Measurements from ENCODE around the gene SCAMP2. TPM values are rescaled to one million over a fixed set of nuclear protein-coding genes. Genes with fewer than 3 reads are reported as not detected.

SCAMP2 gene
- total RNA-seq, 1 experiment from 2014 or later: 54.9 TPM

- H3K36me3 ChIP-seq (ENCODE audit: insufficient read depth, low read length): peaks cover 7% of the 10 kb centered on the region; the same call in 1 of the 2 replicates
- 0 out of 2 replicates have a peak, but pooled peaks cover 7% of the 10 kb centered on the region for H4K20me1 ChIP-seq (ENCODE audit: insufficient read depth, low read depth, low read length)
- peak; percentile 53 for DNase-seq
- H3K9me3 ChIP-seq (ENCODE audit: low read length): no peaks in the 10 kb centered on the region
- H2AFZ ChIP-seq (ENCODE audit: low read length): no peak overlapping the region
- H3K4me3 ChIP-seq (ENCODE audit: low read length): no peak overlapping the region
- H3K27ac ChIP-seq (ENCODE audit: low read length): peak overlapping the region; percentile 46
- H3K79me2 ChIP-seq (ENCODE audit: low read length): peaks cover 16% of the 10 kb centered on the region
- peak overlapping the region; percentile 9; the same call in 1 of the 2 replicates for H3K9ac ChIP-seq (ENCODE audit: low read length)
- H3K27me3 ChIP-seq (ENCODE audit: low read length): no peaks in the 10 kb centered on the region
- no peaks in the 10 kb centered on the region for H3K9me2 ChIP-seq (replicated peaks; ENCODE audit: insufficient read depth, low read length)
- H3K4me2 ChIP-seq (ENCODE audit: low read depth, low read length, poor library complexity, severe bottlenecking): no peak overlapping the region
- H3K4me1 ChIP-seq (ENCODE audit: low read length): peaks cover 49% of the 10 kb centered on the region
Measured at GRCh38 chr15:74845208-74845568, 28.0 kb downstream of the SCAMP2 start.

GRCh38 chr15:74844319-74845207 lies 28.6 kb downstream of the SCAMP2 start:
- H4K20me1 ChIP-seq (ENCODE audit: insufficient read depth, low read depth, low read length): 0 out of 2 replicates have a peak, but pooled peaks cover 7% of the 10 kb centered on the region
- H3K27me3 ChIP-seq (ENCODE audit: low read length): no peaks in the 10 kb centered on the region
- peaks cover 7% of the 10 kb centered on the region; the same call in 1 of the 2 replicates for H3K36me3 ChIP-seq (ENCODE audit: insufficient read depth, low read length)
- H3K4me3 ChIP-seq (ENCODE audit: low read length): no peak overlapping the region
- no peaks in the 10 kb centered on the region for H3K9me3 ChIP-seq (ENCODE audit: low read length)
- H3K9me2 ChIP-seq (replicated peaks; ENCODE audit: insufficient read depth, low read length): no peaks in the 10 kb centered on the region
- H3K4me1 ChIP-seq (ENCODE audit: low read length): peaks cover 55% of the 10 kb centered on the region
- peaks cover 16% of the 10 kb centered on the region for H3K79me2 ChIP-seq (ENCODE audit: low read length)
- H3K4me2 ChIP-seq (ENCODE audit: low read depth, low read length, poor library complexity, severe bottlenecking): no peak overlapping the region
- peak overlapping the region; percentile 85 for H3K27ac ChIP-seq (ENCODE audit: low read length)
- peak overlapping the region; percentile 98; the same call in 1 of the 2 replicates for H3K9ac ChIP-seq (ENCODE audit: low read length)
- H2AFZ ChIP-seq (ENCODE audit: low read length): no peak overlapping the region
- DNase-seq: no peak

GRCh38 chr15:74843891-74844299 lies 29.3 kb downstream of the SCAMP2 start:
- DNase-seq: no peak
- Histone ChIP-seq H3K27ac (ENCODE audit: low read length) (peak overlapping the region; percentile 85), H3K27me3 (ENCODE audit: low read length) (no peaks in the 10 kb centered on the region), H3K36me3 (ENCODE audit: insufficient read depth, low read length) (peaks cover 7% of the 10 kb centered on the region; the same call in 1 of the 2 replicates), H2AFZ (ENCODE audit: low read length) (no peak overlapping the region), H3K4me2 (ENCODE audit: low read depth, low read length, poor library complexity, severe bottlenecking) (peak overlapping the region; percentile 83), H3K4me3 (ENCODE audit: low read length) (peak overlapping the region; percentile 100), H3K9me2 (replicated peaks; ENCODE audit: insufficient read depth, low read length) (no peaks in the 10 kb centered on the region), H3K9ac (ENCODE audit: low read length) (peak overlapping the region; percentile 98), H3K4me1 (ENCODE audit: low read length) (peaks cover 62% of the 10 kb centered on the region), H3K79me2 (ENCODE audit: low read length) (peaks cover 16% of the 10 kb centered on the region), H3K9me3 (ENCODE audit: low read length) (no peaks in the 10 kb centered on the region), H4K20me1 (ENCODE audit: insufficient read depth, low read depth, low read length) (0 out of 2 replicates have a peak, but pooled peaks cover 7% of the 10 kb centered on the region)

GRCh38 chr15:74843445-74843828 lies 29.7 kb downstream of the SCAMP2 start:
- Histone ChIP-seq H3K79me2 (ENCODE audit: low read length) (peaks cover 16% of the 10 kb centered on the region), H2AFZ (ENCODE audit: low read length) (no peak overlapping the region), H3K27me3 (ENCODE audit: low read length) (no peaks in the 10 kb centered on the region), H3K4me1 (ENCODE audit: low read length) (peaks cover 66% of the 10 kb centered on the region), H3K9me2 (replicated peaks; ENCODE audit: insufficient read depth, low read length) (no peaks in the 10 kb centered on the region), H3K9me3 (ENCODE audit: low read length) (no peaks in the 10 kb centered on the region), H3K9ac (ENCODE audit: low read length) (peak overlapping the region; percentile 98), H3K27ac (ENCODE audit: low read length) (peak overlapping the region; percentile 85), H3K36me3 (ENCODE audit: insufficient read depth, low read length) (peaks cover 7% of the 10 kb centered on the region; the same call in 1 of the 2 replicates), H3K4me2 (ENCODE audit: low read depth, low read length, poor library complexity, severe bottlenecking) (peak overlapping the region; percentile 83), H4K20me1 (ENCODE audit: insufficient read depth, low read depth, low read length) (0 out of 2 replicates have a peak, but pooled peaks cover 7% of the 10 kb centered on the region), H3K4me3 (ENCODE audit: low read length) (peak overlapping the region; percentile 100)
- DNase-seq: no peak

GRCh38 chr15:74842581-74843444 lies 30.4 kb downstream of the SCAMP2 start, which contains the start of gene ULK3:
TSS of gene ULK3 (minus strand) at chr15:74843156. CDS start at chr15:74843105, 51 bp downstream.
- peak; percentile 97 for DNase-seq
- Histone ChIP-seq H3K27ac (ENCODE audit: low read length) (peak within 1 kb of the TSS; percentile 85), H3K4me3 (ENCODE audit: low read length) (peak within 1 kb of the TSS; percentile 100)

GRCh38 chr15:74841891-74842373 lies 31.2 kb downstream of the SCAMP2 start:
- peak overlapping the region; percentile 100 for H3K4me3 ChIP-seq (ENCODE audit: low read length)
- H3K36me3 ChIP-seq (ENCODE audit: insufficient read depth, low read length): peaks cover 7% of the 10 kb centered on the region; the same call in 1 of the 2 replicates
- no peaks in the 10 kb centered on the region for H3K9me2 ChIP-seq (replicated peaks; ENCODE audit: insufficient read depth, low read length)
- DNase-seq: no peak
- H3K4me2 ChIP-seq (ENCODE audit: low read depth, low read length, poor library complexity, severe bottlenecking): peak overlapping the region; percentile 83
- H3K27ac ChIP-seq (ENCODE audit: low read length): peak overlapping the region; percentile 76
- peaks cover 69% of the 10 kb centered on the region for H3K4me1 ChIP-seq (ENCODE audit: low read length)
- no peaks in the 10 kb centered on the region for H3K9me3 ChIP-seq (ENCODE audit: low read length)
- H3K79me2 ChIP-seq (ENCODE audit: low read length): peaks cover 16% of the 10 kb centered on the region
- peak overlapping the region; percentile 98 for H3K9ac ChIP-seq (ENCODE audit: low read length)
- no peaks in the 10 kb centered on the region for H3K27me3 ChIP-seq (ENCODE audit: low read length)
- 0 out of 2 replicates have a peak, but pooled peaks cover 7% of the 10 kb centered on the region for H4K20me1 ChIP-seq (ENCODE audit: insufficient read depth, low read depth, low read length)
- no peak overlapping the region for H2AFZ ChIP-seq (ENCODE audit: low read length)

More at GRCh38 chr15:74842581-74843444, 30.4 kb downstream of the SCAMP2 start, which contains the start of gene ULK3:
- Histone ChIP-seq H3K4me1 (ENCODE audit: low read length) (peaks cover 69% of the 10 kb centered on the region), H3K4me2 (ENCODE audit: low read depth, low read length, poor library complexity, severe bottlenecking) (peak within 1 kb of the TSS; percentile 83), H2AFZ (ENCODE audit: low read length) (peak within 1 kb of the TSS; percentile 63; the same call in 1 of the 2 replicates), H3K36me3 (ENCODE audit: insufficient read depth, low read length) (peaks cover 7% of the 10 kb centered on the region; the same call in 1 of the 2 replicates), H3K9me2 (replicated peaks; ENCODE audit: insufficient read depth, low read length) (no peaks in the 10 kb centered on the region), H3K9ac (ENCODE audit: low read length) (peak within 1 kb of the TSS; percentile 98), H4K20me1 (ENCODE audit: insufficient read depth, low read depth, low read length) (0 out of 2 replicates have a peak, but pooled peaks cover 7% of the 10 kb centered on the region), H3K9me3 (ENCODE audit: low read length) (no peaks in the 10 kb centered on the region), H3K79me2 (ENCODE audit: low read length) (peaks cover 16% of the 10 kb centered on the region), H3K27me3 (ENCODE audit: low read length) (no peaks in the 10 kb centered on the region)

GRCh38 chr15:74840851-74841775 lies 32.1 kb downstream of the SCAMP2 start:
- peak overlapping the region; percentile 100; the same call in 1 of the 2 replicates for H3K4me3 ChIP-seq (ENCODE audit: low read length)
- H3K9ac ChIP-seq (ENCODE audit: low read length): peak overlapping the region; percentile 98
- H3K27ac ChIP-seq (ENCODE audit: low read length): peak overlapping the region; percentile 76
- no peaks in the 10 kb centered on the region for H3K9me2 ChIP-seq (replicated peaks; ENCODE audit: insufficient read depth, low read length)
- H3K9me3 ChIP-seq (ENCODE audit: low read length): no peaks in the 10 kb centered on the region
- 0 out of 2 replicates have a peak, but pooled peaks cover 7% of the 10 kb centered on the region for H4K20me1 ChIP-seq (ENCODE audit: insufficient read depth, low read depth, low read length)
- DNase-seq: peak; percentile 52
- no peak overlapping the region for H2AFZ ChIP-seq (ENCODE audit: low read length)
- peaks cover 69% of the 10 kb centered on the region for H3K4me1 ChIP-seq (ENCODE audit: low read length)
- H3K79me2 ChIP-seq (ENCODE audit: low read length): peaks cover 16% of the 10 kb centered on the region
- no peaks in the 10 kb centered on the region for H3K27me3 ChIP-seq (ENCODE audit: low read length)
- peaks cover 7% of the 10 kb centered on the region; the same call in 1 of the 2 replicates for H3K36me3 ChIP-seq (ENCODE audit: insufficient read depth, low read length)
- H3K4me2 ChIP-seq (ENCODE audit: low read depth, low read length, poor library complexity, severe bottlenecking): peak overlapping the region; percentile 83

Data from Karpas-422 (cell line).